ENCODE measurements around the gene NPC1.

GRCh38 chr18:23634692-23635091, 48.4 kb upstream of the NPC1 start:
- TF ChIP-seq CTCF (IDR thresholded peaks at IDR 0.05): no peak
- no peak for TF ChIP-seq POLR2A (IDR thresholded peaks at IDR 0.05)
- TF ChIP-seq EP300 (IDR thresholded peaks at IDR 0.05): no peak

Data from ovary (tissue), 3 donors.